Epithelial cell of proximal tubule (primary cell): ENCODE results near the gene OR52A5. TPM values are rescaled to one million over a fixed set of nuclear protein-coding genes. Genes with fewer than 3 reads are reported as not detected.
A peak's percentile ranks its signal among the peaks of the same experiment; 100 is the strongest.

Experiments
- DNase-seq: peaks from one replicate; pipeline ENCODE4 v3.0.0-alpha.2; 2011; ENCODE audit warnings: low read depth
- H3K4me3 ChIP-seq: 2 replicates; pipeline ENCODE4 v1.5.1; 2011; ENCODE audit warnings: low read depth, mild to moderate bottlenecking, low read length
- total RNA-seq: library from RNA; depleted of rRNA; stranded (reverse); fragments of >200 nt; gene quantifications from 2 replicates; pipeline ENCODE4 v1.2.3, GENCODE V29; 2015
- TF ChIP-seq, protein P1 (sequence below): conservative IDR thresholded peaks from 2 replicates; pipeline ENCODE4 v1.5.1; 2012; ENCODE audit warnings: low read depth, mild to moderate bottlenecking, low read length

OR52A5 gene
- total RNA-seq, 1 donor from 2014 or later, result not detected

DNA sequence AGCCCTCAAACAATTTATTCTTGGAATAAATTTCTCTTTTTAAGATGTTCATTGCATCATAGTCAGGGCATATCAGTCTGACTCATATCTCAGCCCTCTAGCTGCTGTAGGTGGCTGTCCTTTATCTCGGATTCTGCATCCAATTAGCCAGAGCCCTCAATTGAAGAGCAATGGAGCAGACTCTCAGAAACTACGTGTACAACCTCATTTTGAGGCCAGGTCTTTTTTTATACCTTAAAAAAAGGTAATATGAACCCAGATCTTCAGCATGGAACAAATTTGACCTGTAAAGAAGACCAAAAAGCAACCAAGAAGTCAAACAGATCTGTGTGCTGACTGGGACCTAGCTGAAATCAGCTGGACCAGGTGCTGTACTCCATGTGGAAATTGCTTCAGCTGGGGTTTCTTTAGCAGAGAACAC, 8.7 kb downstream of the OR52A5 start:
- no peak overlapping the region for H3K4me3 ChIP-seq
- TF ChIP-seq, protein P1, sequence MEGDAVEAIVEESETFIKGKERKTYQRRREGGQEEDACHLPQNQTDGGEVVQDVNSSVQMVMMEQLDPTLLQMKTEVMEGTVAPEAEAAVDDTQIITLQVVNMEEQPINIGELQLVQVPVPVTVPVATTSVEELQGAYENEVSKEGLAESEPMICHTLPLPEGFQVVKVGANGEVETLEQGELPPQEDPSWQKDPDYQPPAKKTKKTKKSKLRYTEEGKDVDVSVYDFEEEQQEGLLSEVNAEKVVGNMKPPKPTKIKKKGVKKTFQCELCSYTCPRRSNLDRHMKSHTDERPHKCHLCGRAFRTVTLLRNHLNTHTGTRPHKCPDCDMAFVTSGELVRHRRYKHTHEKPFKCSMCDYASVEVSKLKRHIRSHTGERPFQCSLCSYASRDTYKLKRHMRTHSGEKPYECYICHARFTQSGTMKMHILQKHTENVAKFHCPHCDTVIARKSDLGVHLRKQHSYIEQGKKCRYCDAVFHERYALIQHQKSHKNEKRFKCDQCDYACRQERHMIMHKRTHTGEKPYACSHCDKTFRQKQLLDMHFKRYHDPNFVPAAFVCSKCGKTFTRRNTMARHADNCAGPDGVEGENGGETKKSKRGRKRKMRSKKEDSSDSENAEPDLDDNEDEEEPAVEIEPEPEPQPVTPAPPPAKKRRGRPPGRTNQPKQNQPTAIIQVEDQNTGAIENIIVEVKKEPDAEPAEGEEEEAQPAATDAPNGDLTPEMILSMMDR, result no peak
- DNase-seq, result no peak

DNA sequence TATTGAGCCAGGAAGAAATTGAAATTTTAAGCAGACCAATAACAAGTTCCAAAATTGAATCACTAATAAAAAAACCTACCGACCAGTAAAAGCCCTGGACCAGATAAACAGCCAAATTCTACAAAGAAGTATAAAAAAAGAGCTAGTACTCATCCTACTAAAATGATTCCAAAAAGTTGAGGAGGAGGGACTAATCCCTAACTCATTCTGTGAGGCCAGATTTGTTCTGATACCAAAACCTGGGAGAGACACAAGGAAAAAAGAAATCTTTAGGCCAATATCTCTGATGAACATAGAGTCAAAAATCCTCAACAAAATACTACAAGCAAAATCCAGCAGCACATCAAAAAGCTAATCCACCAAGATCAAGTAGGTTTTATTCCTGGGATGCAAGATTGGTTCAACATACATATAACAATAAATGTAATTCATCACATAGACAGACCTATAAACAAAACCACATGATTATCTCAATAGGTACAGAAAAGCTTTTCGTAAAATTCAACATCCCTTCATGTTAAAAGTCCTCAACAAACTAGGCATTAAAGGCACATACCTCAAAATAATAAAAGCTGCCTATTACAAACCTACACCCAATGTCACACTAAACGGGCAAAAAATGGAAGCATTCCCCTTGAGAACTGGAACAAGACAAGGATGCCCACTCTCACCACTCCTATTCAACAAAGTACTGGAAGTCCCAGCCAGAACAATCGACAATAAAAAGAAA, 13.1 kb downstream of the OR52A5 start:
- DNase-seq, result no peak
- TF ChIP-seq, protein P1, result no peak

DNA sequence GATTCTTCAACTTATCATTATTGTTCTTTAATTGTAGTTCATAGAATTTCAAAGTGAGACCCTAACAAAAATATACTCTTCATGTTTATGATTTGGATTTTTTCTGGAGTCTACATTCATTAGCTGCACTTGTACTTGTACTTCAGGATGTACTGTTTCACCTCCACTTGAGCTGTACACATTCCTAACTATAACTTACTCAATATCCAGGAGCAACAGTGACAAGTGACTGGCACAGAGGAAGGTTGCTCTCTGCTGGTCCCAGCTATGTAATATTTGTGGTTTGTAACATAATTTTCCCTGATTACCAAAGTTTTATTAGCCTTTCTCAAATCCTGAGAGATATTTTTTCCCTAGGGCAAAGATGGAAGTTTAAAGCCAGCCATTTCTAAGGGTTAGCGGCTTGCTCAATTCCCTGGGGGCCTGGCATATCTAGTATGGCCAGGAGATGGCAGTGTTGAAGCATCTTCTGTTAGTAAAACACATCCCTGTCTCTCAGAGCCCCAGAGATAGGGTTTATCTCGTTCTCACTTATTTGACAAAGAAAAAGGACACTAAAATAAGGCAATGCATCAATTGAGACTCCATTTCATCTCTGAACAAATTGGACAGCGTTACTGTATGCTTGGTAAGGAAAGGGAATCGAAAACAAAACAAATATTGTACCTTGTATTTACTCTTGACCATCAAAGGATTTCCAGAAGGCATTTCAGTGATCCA, 14.2 kb downstream of the OR52A5 start:
- TF ChIP-seq, protein P1, result peak; percentile 91
- H3K4me3 ChIP-seq, result no peak overlapping the region
- DNase-seq, result peak; percentile 19

More for the DNA sequence above, 13.1 kb downstream of the OR52A5 start:
- H3K4me3 ChIP-seq, result no peak overlapping the region

DNA sequence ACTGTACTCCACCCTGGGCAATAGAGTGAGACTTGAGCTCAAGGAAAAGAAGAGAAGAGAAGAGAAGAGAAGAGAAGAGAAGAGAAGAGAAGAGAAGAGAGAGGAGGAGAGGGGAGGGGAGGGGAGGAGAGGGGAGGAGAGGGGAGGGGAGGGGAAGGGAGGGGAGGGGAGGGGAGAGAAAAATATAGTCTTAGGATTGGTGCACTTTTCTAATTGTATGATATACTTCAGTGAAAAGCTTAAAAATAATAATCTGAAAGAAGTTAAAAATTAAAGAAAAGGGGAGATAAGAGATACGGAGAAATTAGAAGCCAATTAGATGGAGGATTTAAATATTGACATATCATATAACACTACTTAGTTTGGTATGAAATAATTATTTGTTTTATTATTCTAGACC, 19.3 kb downstream of the OR52A5 start:
- no peak for DNase-seq
- H3K4me3 ChIP-seq, result no peak overlapping the region
- TF ChIP-seq, protein P1, result no peak

DNA sequence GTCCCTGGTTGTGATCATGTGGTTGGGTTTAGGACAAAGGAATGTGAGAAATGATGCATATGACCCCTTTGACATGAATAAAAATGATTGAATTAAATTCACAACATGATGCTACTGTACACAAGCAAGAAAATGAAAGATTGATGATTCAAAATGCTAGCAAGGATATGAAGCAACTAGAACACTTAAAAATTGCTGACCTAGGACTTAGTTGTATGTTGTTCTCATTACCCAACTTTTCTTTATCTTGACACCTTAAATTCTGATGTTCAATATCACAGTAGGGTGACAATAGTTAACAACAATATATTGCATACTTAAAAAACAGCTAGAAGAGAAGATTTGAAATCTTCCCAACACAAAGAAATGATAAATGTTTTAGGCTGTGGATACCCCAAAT, 20.6 kb downstream of the OR52A5 start:
- TF ChIP-seq, protein P1, result no peak
- no peak for DNase-seq
- no peak overlapping the region for H3K4me3 ChIP-seq

DNA sequence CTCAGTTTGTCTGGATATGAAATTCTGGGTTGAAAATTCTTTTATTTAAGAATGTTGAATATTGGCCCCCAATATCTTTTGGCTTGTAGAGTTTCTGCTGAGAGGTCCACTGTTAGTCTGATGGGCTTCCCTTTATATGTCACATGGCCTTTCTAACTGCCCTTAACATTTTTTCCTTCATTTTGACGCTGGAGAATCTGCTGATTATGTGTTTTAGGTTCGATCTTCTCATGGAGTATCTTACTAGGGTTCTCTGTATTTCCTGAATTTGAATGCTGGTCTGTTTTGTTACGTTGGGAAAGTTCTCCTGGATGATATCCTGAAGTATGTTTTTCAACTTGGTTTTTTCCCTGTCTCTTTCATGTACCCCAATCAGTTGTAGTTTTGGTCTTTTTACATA, 22.8 kb downstream of the OR52A5 start:
- TF ChIP-seq, protein P1, result no peak
- H3K4me3 ChIP-seq, result no peak overlapping the region
- DNase-seq, result no peak
